T47D (cell line): Measurements from ENCODE around the gene PPP1R12B.
"Not testable (repeated sequence)": the region's sequence is repeated elsewhere in the genome, so short reads cannot be mapped to it uniquely, and the experiment has no call there.

Experiments
- DNase-seq, 2 experiments: peaks; one replicate each; pipeline versions ENCODE4 v3.0.0 to v3.0.0-alpha.2; 2011 to 2012; ENCODE audit warnings: low read depth in 1 of 2, low spot score in 1 of 2
- JUND ChIP-seq: IDR thresholded peaks from 2 replicates; pipeline ENCODE4 v1.6.1; 2012; ENCODE audit warnings: low read depth
- in situ Hi-C: cut with HindIII; loops from 2 replicates; pipeline ENCODE4 v1.10.0; 2016; ENCODE audit warnings: low sequenced_read_pairs, low pct_unique_long_range_greater_than_20kb

PPP1R12B gene

GRCh38 chr1:202357506-202357905 is 9.0 kb downstream of the PPP1R12B start:
- TF ChIP-seq JUND, result no peak
- no peak for DNase-seq
- in situ Hi-C loops, result no loop called here

GRCh38 chr1:202361224-202361623 is 12.7 kb downstream of the PPP1R12B start:
- no peak for TF ChIP-seq JUND
- no peak for DNase-seq
- in situ Hi-C loops, result no loop called here

GRCh38 chr1:202361701-202362100 is 13.2 kb downstream of the PPP1R12B start:
- DNase-seq, result no peak
- TF ChIP-seq JUND, result no peak
- in situ Hi-C loops, result no loop called here

- in situ Hi-C loops, result no loop called here
- DNase-seq, result no peak
- no peak for TF ChIP-seq JUND
These were observed 13.7 kb downstream of the PPP1R12B start for GRCh38 chr1:202362212-202362611.

GRCh38 chr1:202365092-202365815 is 16.8 kb downstream of the PPP1R12B start:
- TF ChIP-seq JUND, result no peak
- in situ Hi-C loops, result no loop called here
- no peak for DNase-seq

GRCh38 chr1:202367271-202367670 is 18.8 kb downstream of the PPP1R12B start:
- in situ Hi-C loops, result no loop called here
- no peak for DNase-seq
- TF ChIP-seq JUND, result no peak

- DNase-seq, in situ Hi-C loops: not testable (repeated sequence)
These were observed 22.4 kb downstream of the PPP1R12B start for GRCh38 chr1:202370906-202371305.

GRCh38 chr1:202374099-202374498 is 25.6 kb downstream of the PPP1R12B start:
- DNase-seq, result no peak
- in situ Hi-C loops, result no loop called here
- TF ChIP-seq JUND, result no peak

GRCh38 chr1:202375175-202375574 is 26.7 kb downstream of the PPP1R12B start:
- DNase-seq, in situ Hi-C loops: not testable (repeated sequence)

GRCh38 chr1:202376247-202376646 is 27.7 kb downstream of the PPP1R12B start:
- in situ Hi-C loops, result no loop called here
- no peak for DNase-seq

GRCh38 chr1:202379884-202380529 is 31.5 kb downstream of the PPP1R12B start:
- peak; percentile 61 to 92 for DNase-seq
- in situ Hi-C loops, result not testable (repeated sequence)

More at GRCh38 chr1:202376247-202376646, 27.7 kb downstream of the PPP1R12B start:
- no peak for TF ChIP-seq JUND

- DNase-seq, in situ Hi-C loops: not testable (repeated sequence)
These were observed 32.0 kb downstream of the PPP1R12B start for GRCh38 chr1:202380535-202380934.

GRCh38 chr1:202381867-202382266 is 33.4 kb downstream of the PPP1R12B start:
- DNase-seq, in situ Hi-C loops: not testable (repeated sequence)

GRCh38 chr1:202395831-202396230 is 47.3 kb downstream of the PPP1R12B start:
- DNase-seq, in situ Hi-C loops: not testable (repeated sequence)
